HG02623 (cell line): ENCODE data around the gene TDRD15.
"Not testable (repeated sequence)": the region's sequence is repeated elsewhere in the genome, so short reads cannot be mapped to it uniquely, and the experiment has no call there.

Experiments
- ATAC-seq: cut with Tn5 transposase; IDR thresholded peaks from one replicate; pipeline ENCODE4 v1.9.1; 2021; ENCODE audit warnings: moderate library complexity; ENCODE audit not compliant: unreplicated experiment

TDRD15 gene

DNA sequence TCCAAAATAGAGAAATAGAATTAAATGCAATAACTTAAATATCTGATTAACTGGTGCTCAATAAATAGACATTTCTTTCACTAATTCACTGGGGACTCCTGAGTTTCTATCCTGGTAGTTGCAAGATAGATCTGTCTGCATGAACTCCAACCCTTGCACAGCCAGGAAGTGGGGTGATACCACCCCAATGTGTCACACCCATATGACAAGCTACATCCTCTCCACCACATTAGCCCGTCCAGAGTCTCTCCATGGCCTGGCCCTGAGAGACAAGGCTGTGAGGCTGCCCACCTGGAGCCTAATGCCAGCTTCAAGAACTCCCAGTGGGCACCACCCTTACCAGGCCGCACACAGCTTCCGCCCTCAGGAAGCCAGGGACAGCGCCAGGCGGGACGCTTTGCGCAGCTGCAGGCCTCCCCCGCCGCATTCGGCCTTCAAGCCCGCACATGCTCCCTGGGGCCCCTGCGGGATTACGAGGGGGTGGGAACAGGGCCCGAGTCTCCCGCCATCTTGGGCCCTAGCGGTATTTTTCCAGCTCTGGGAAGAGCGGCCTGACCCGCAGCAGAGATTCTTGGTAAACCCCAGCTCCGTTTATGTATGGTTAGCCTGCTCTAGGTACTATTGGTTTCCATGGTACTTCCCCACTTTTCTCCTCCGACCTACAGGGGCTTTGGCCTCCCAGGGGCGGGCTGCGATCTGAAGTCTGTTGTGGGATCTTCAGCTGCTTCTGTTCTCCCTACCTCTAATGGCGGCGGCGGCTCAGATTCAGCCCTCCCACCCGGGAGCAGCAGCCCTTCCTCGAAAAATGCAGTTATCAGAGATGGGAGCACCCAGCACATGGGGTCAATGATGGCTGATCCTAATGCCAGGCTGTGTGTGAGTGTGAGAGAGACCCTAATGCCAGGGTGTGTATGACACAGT lies at the start of gene TDRD15:
TDRD15 (plus strand) TSS at position 496 of the 921 bp plus-strand sequence. CDS start 13,500 bp downstream, outside the sequence.
- ATAC-seq = no peak

DNA sequence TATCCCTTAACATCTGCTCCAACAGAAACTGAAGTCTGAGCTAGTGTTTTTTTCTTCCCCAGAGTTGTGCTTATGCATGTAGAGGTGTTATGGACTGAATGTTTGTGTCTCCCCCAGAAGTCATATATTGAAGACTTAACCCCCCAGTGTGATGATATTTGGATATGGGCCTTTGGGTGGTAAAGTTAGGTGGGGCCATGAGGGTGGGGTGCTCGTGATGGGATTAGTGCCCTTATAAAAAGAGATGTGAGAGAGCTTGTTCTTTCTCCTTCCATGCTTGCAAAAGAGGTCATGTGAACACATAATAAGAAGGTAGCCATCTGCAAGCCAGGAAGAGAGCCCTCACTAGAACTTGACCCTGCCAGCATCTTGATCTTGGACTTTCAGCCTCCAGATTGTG lies 45.5 kb upstream of the TDRD15 start:
- ATAC-seq = no peak

DNA sequence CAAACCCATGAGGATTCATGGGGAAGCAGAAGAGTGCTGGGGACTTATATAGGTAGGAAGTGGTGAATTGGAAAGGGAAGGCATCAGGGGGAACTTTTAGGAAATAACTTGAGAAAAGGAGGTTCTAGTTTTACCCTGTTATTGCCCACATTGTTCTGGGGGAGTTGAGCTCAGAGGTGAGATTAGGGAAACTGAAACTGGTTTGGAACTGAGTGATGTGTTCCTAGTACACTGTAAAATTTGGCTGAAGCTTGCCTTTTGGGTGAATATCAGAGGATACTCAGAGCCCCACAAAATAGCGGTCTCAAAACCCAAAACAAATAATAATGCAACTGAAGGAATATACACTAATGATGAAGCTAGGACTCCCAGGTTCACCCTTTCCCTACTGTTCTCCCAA lies 40.3 kb upstream of the TDRD15 start:
- ATAC-seq = no peak

- ATAC-seq = no peak
These were observed 39.4 kb upstream of the TDRD15 start for GRCh38 chr2:21084401-21084800.

DNA sequence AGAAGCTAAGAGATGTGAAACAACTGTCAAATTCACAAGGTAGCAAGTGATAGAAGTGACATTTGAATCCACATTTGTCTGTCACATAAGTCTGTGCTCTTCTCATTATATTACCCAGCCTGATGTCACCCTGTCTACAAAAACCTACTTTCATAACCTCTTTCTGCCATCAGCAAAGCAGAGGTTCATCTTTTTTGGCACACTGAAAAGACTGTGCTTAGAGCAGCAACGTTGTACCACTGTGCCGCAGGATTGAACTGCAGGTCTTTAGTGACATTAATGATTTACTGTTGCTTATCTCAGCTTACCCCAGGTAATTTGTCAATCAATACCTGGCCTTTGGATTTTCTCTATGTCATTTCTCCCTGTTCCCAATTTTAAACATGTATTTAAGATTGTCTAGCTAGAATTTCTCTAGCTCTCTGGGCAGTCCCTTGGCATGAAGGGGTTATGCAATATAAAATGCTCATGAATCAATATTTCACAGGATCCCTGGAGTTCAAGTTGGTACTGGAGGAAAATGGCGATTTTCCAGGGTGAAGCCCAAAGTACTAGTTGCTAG lies 31.4 kb upstream of the TDRD15 start:
- no peak for ATAC-seq

- no peak for ATAC-seq
These were observed 28.6 kb upstream of the TDRD15 start for GRCh38 chr2:21095178-21095577.

DNA sequence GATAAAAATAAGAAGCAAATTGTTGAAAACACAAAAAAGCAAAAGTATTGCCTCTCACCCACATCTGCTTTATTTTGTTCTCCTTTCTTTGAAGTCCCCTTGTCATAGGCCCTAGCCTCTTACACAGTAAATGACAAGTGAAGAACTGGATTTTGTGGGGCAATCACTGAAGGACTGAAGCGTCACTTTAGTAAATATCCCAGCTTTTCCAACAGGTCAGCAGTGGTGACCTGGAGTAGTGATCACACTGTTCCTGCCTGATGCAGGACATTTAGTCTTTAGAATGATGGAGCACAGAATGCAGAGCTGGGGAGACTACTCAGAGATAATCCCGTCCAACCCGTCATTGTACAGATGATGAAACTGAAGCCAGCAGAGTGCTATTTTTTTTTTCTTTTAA lies 28.1 kb upstream of the TDRD15 start:
- no peak for ATAC-seq

DNA sequence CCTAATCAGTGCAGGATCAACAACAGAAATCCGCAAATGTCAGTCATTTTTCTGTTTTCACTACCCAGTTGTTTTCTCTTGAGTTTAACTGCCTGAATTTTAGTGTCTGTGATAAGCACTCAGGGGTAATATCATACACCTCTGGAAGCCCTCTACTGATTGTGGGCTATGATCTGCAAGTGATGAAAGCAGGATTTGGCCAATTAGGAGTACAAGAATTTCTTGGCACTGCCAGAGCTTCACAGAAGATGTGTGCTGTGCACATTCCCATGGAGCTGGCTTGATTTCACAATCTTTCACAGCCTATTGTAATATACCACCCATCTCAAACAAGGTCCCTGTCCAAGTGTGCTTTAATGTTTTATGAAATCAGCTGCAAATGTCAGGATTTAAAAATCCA lies 27.3 kb upstream of the TDRD15 start:
- ATAC-seq = no peak

DNA sequence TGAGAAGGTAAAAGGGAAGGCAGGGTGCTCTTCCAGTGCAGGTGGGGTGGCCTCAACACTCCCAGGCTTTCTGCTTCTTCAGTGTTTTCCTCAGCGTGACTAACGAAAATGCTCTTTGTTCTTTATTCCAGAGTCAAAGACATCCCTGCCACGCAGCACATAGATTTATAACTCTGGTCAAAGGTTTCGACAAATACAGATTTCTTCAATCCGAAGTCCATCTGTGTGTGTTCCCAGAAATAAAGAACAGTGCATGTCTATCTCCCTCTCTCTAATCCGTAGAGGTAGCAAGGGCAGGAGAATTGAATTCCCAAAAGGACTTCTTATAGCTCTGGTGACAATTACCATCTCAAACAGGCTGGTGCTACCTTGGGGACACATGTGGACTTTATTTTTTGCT lies 26.4 kb upstream of the TDRD15 start:
- ATAC-seq = no peak

DNA sequence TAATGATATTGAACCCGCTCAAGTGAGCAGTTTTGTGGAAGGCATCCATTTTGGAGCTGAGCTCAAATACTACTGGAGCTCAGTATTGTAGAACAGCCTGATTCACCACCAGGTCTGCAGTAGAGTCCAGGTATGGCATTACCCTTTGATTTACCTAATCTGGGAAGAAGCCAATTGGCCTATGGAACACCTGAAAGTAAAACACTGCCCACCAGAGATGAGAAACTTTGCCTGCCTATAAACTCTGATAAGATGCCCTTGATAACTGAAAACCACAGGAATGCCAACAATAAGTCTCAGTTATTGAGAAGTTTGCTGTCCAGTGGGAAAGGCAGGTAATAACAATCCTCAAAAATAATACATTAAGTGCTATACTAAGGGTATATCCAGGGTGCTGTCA lies 25.5 kb upstream of the TDRD15 start:
- no peak for ATAC-seq

- no peak for ATAC-seq
These were observed 24.4 kb upstream of the TDRD15 start for GRCh38 chr2:21099281-21099907.

DNA sequence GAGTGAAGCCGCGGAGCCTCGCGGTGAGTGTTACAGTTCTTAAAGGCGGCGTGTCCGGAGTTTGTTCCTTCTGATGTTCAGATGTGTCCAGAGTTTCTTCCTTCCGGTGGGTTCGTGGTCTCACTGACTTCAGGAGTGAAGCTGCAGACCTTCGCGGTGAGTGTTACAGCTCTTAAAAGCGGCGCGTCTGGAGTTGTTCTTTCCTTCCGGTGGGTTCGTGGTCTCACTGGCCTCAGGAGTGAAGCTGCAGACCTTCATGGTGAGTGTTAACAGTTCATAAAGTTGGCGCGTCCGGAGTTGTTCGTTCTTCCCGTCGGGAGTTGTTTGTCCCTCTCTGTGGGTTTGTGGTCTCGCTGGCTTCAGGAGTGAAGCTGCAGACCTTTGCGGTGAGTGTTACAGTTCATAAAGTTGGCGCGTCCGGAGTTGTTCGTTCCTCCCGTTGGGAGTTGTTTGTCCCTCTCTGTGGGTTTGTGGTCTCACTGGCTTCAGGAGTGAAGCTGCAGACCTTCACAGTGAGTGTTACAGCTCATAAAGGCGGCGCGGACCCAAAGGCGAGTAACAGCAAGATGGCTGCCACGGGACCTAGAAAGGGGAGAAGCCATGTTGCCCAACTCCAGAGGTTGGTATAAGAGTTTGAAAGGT lies 22.1 kb upstream of the TDRD15 start:
- ATAC-seq = not testable (repeated sequence)

DNA sequence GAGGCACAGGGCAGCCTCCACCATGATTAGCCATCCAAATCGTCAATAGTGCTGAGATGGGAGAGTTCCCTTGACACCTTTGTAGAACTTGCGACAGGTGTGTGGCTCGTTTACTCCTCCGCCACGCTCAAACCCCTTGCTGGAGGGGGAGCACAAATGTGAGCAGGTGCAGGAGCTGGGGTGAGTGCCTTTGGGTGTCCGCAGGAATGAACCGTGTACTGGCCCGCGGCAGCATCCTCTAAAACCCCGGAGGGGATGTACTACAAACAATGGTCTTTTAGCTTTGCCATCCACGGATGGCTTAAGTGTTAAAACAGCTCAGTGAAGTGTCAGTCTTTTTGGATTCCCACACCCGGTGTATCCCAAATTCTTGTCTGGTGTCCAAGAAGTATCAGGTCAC lies 21.4 kb upstream of the TDRD15 start:
- no peak for ATAC-seq

- ATAC-seq = no peak
These were observed 20.4 kb upstream of the TDRD15 start for GRCh38 chr2:21103274-21103891.

DNA sequence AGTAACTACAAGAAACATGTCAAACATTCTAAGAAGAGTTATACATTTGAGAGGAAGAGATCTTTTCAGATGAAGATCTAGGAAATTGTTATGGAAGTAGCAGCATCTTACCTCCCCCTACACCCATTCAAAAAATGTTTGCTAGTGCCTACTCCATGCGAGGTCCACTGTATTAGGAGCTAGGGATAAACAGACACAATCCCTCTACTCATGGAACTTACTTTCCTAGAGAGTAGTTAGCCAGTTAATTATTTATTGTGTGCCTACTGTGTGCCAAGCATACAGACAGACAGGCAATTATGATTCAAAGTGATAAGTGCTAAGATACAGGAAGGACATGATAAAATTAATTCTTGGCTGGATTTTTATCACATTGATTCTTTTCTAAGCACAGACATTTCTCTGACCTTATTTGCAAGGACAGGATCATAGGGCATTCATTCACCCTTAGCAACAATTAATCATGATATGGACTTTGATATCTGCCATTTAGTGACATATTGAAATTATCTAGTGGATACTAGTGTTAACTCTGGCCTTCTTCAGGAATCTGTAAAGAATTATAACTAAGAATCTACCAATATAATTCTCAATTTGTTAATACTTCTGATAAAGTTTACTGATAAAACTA lies 19.6 kb upstream of the TDRD15 start:
- ATAC-seq = no peak

- no peak for ATAC-seq
These were observed 12.8 kb upstream of the TDRD15 start for GRCh38 chr2:21111012-21111411.

- no peak for ATAC-seq
These were observed 6.1 kb upstream of the TDRD15 start for GRCh38 chr2:21117688-21118087.

- no peak for ATAC-seq
These were observed 5.4 kb upstream of the TDRD15 start for GRCh38 chr2:21118302-21118920.

DNA sequence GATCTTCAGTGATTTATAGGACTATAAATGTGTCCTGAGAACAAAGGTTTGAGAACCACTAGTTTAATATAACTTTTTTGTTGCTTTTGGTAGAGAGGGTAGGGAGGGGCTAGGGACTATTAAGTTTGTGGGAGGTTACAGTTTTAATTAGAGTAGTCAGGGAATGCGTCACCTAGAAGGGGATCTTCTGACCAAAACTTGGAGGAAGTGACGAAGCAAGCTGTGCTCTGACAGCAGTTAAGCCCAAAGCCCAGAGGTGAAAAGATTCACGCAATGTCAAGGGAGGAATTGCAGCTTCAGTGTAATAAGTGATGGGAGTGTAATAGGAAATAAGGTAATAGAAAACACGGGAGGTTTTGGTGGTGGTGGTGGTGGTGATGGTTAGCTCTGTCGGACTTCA lies 8.1 kb downstream of the TDRD15 start:
- no peak for ATAC-seq

GRCh38 chr2:21135585-21135984 lies 11.8 kb downstream of the TDRD15 start:
- no peak for ATAC-seq
